Measurements from ENCODE around the gene CDKL4. TPM values are rescaled to one million over a fixed set of nuclear protein-coding genes. Genes with fewer than 3 reads are reported as not detected.
"Not testable (repeated sequence)": the region's sequence is repeated elsewhere in the genome, so short reads cannot be mapped to it uniquely, and the experiment has no call there.

Gene CDKL4
- total RNA-seq, 1 experiment from 2014 or later = 0.46 TPM

GRCh38 chr2:39174022-39174421, 69.7 kb downstream of the CDKL4 start:
- POLR2A ChIA-PET = no interaction called here
- CTCF ChIA-PET = interaction anchor here (1.0 kb wide), 1 partner anchor 54 kb away, joined by 3 read pairs; no protein-coding TSS in a partner anchor
- Mint-ChIP-seq H3K27me3 (ENCODE audit: low read depth) (no peaks in the 10 kb centered on the region), H3K4me1 (peaks cover 7% of the 10 kb centered on the region), H3K27ac (no peak overlapping the region), H3K4me3 (no peak overlapping the region), H3K36me3 (no peaks in the 10 kb centered on the region), H3K9me3 (no peaks in the 10 kb centered on the region)
- TF ChIP-seq CBFB (CRISPR knock-in tag; IDR thresholded peaks at IDR 0.05; ENCODE audit: low read depth) = no peak
- no peak for TF ChIP-seq USF1 (CRISPR knock-in tag; IDR thresholded peaks at IDR 0.05)
- TF ChIP-seq STAT6 (CRISPR knock-in tag; conservative IDR thresholded peaks at IDR 0.05; ENCODE audit: low read depth) = no peak
- TF ChIP-seq HMGXB4 (CRISPR knock-in tag; IDR thresholded peaks at IDR 0.05) = no peak
- TF ChIP-seq GTF2I (CRISPR knock-in tag; conservative IDR thresholded peaks at IDR 0.05) = no peak
- DNase-seq (ENCODE audit: low spot score) (no peak), ATAC-seq (no peak)

- H3K27me3 Mint-ChIP-seq (ENCODE audit: low read depth); POLR2A ChIA-PET: not testable (repeated sequence)
Observed at GRCh38 chr2:39172047-39172706, 71.6 kb downstream of the CDKL4 start.

GRCh38 chr2:39171621-39172020, 72.1 kb downstream of the CDKL4 start:
- DNase-seq (ENCODE audit: low spot score) (no peak), ATAC-seq (no peak)
- CTCF ChIA-PET = no interaction called here
- Mint-ChIP-seq H3K27ac (peak overlapping the region; percentile 16; the same call in 1 of the 2 replicates), H3K4me1 (peaks cover 5% of the 10 kb centered on the region), H3K9me3 (no peaks in the 10 kb centered on the region), H3K27me3 (ENCODE audit: low read depth) (no peaks in the 10 kb centered on the region), H3K36me3 (no peaks in the 10 kb centered on the region), H3K4me3 (no peak overlapping the region)
- TF ChIP-seq KAT7 (CRISPR knock-in tag; IDR thresholded peaks at IDR 0.05; ENCODE audit: borderline replicate concordance) = no peak
- TF ChIP-seq E2F4 (CRISPR knock-in tag; IDR thresholded peaks at IDR 0.05; ENCODE audit: borderline replicate concordance, low read depth) = no peak
- TF ChIP-seq ATF3 (CRISPR knock-in tag; conservative IDR thresholded peaks at IDR 0.05) = no peak
- TF ChIP-seq SMAD4 (CRISPR knock-in tag; IDR thresholded peaks at IDR 0.05) = no peak
- no peak for TF ChIP-seq OVOL2 (CRISPR knock-in tag; IDR thresholded peaks at IDR 0.05; ENCODE audit: borderline replicate concordance)
- TF ChIP-seq SP1 (CRISPR knock-in tag; conservative IDR thresholded peaks at IDR 0.05) = no peak
- no peak for TF ChIP-seq ESRRA (CRISPR knock-in tag; IDR thresholded peaks at IDR 0.05; ENCODE audit: borderline replicate concordance)
- TF ChIP-seq GTF2I (CRISPR knock-in tag; conservative IDR thresholded peaks at IDR 0.05) = no peak
- no peak for TF ChIP-seq ZNF532 (CRISPR knock-in tag; IDR thresholded peaks at IDR 0.05; ENCODE audit: borderline replicate concordance)
- no peak for TF ChIP-seq NFATC4 (CRISPR knock-in tag; IDR thresholded peaks at IDR 0.05)
- no peak for TF ChIP-seq ZNF423 (CRISPR knock-in tag; IDR thresholded peaks at IDR 0.05)
- POLR2A ChIA-PET = no interaction called here

More at GRCh38 chr2:39172047-39172706, 71.6 kb downstream of the CDKL4 start:
- H3K27ac Mint-ChIP-seq; H3K4me3 Mint-ChIP-seq; CTCF ChIA-PET; H3K9me3 Mint-ChIP-seq; ATAC-seq; H3K36me3 Mint-ChIP-seq; DNase-seq (ENCODE audit: low spot score); H3K4me1 Mint-ChIP-seq: not testable (repeated sequence)

Data from WTC11 (cell line).